Memory B cell (primary cell): ENCODE results near the gene RXFP4.
A peak's percentile ranks its signal among the peaks of the same experiment; 100 is the strongest.

Experiments
- ATAC-seq: fragments of 150-1000 bp; cut with Tn5 transposase; 2 replicates; pipeline ENCODE4 v1.10.0; 2021; ENCODE audit warnings: low read depth, mild to moderate bottlenecking, moderate library complexity
- DNase-seq, 2 donors: peaks; one replicate each; pipeline ENCODE4 v3.0.0; 2022; ENCODE audit warnings: low spot score in 2 of 2
- H3K27ac Mint-ChIP-seq: one replicate; pipeline ENCODE4 v1.8.0; 2022; ENCODE audit warnings: mild to moderate bottlenecking, moderate library complexity, mixed read lengths
- H3K27me3 Mint-ChIP-seq: one replicate; pipeline ENCODE4 v1.8.0; 2022; ENCODE audit warnings: mixed read lengths
- H3K36me3 Mint-ChIP-seq: one replicate; pipeline ENCODE4 v1.8.0; 2022; ENCODE audit warnings: mild to moderate bottlenecking, mixed read lengths
- H3K4me1 Mint-ChIP-seq: one replicate; pipeline ENCODE4 v1.8.0; 2022; ENCODE audit warnings: mixed read lengths
- H3K4me3 Mint-ChIP-seq: one replicate; pipeline ENCODE4 v1.8.0; 2022; ENCODE audit warnings: mild to moderate bottlenecking, moderate library complexity, mixed read lengths
- H3K9me3 Mint-ChIP-seq: one replicate; pipeline ENCODE4 v1.8.0; 2022; ENCODE audit warnings: mixed read lengths

Gene RXFP4

DNA sequence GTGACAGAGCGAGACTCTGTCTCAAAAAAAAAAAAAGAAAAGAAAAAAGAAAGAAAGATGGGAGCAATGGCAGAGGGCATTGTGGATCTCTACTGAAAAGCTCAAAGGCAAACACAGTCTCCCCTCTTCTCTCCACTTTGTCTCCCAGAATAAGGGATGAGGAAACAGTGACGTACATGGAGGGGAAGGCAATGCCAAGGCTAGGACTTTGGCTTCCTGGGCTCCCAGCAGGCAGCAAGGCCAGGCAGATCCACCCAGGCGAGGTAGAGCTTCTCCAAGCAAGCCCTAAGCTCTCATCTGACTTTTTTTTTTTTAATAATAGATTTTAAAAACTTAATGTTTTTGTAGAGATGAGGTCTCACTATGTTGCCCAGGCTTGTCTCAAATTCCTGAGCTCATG lies 32.3 kb downstream of the RXFP4 start:
- H3K9me3 Mint-ChIP-seq = no peaks in the 10 kb centered on the region
- H3K27ac Mint-ChIP-seq = no peak overlapping the region
- peak overlapping the region; percentile 86 for H3K4me3 Mint-ChIP-seq
- no peaks in the 10 kb centered on the region for H3K27me3 Mint-ChIP-seq
- peaks cover 62% of the 10 kb centered on the region for H3K4me1 Mint-ChIP-seq
- H3K36me3 Mint-ChIP-seq = peaks cover 40% of the 10 kb centered on the region
- no peak for ATAC-seq
- no peak for DNase-seq

- ATAC-seq (no peak), DNase-seq (no peak)
- H3K4me3 Mint-ChIP-seq = peak overlapping the region; percentile 86
- peaks cover 59% of the 10 kb centered on the region for H3K4me1 Mint-ChIP-seq
- peak overlapping the region; percentile 91 for H3K27ac Mint-ChIP-seq
- H3K9me3 Mint-ChIP-seq = no peaks in the 10 kb centered on the region
- H3K36me3 Mint-ChIP-seq = peaks cover 36% of the 10 kb centered on the region
- no peaks in the 10 kb centered on the region for H3K27me3 Mint-ChIP-seq
Measured at GRCh38 chr1:155974208-155975115, 33.0 kb downstream of the RXFP4 start.

DNA sequence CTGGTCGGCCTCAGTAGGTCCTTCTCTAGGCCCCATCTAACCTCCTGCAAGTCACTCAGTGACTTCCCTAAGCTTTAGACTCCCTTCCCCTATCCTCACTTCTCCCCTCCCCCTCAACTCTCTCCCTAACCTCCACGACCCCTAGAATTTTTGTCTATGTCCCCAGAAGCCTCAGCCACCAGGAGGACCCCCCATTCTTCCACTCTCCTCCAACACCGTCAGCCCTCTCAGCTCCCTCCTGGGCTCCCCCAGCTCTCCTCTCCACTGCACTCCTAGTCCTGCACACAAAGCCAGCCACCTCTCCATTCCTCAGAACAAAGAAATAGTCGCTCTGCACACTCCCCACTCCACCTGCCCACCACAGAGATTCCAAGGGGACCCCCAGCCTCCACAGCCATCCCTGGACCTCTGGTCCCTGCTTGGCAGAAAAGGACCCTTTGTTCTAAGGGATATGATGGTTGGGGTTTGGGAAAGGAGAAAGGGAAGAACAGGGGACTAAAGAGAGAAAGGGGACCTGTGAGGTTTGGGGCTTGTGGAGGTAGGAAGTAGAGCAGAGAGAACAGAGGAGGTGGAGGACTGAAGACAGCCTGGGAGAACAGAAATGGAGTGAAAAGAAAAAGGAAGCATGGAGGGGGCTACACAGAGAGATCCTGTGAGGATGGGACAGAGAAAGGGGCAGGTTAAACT lies 34.1 kb downstream of the RXFP4 start:
- ATAC-seq (no peak), DNase-seq (no peak)
- Mint-ChIP-seq H3K4me3 (peak overlapping the region; percentile 86), H3K36me3 (peaks cover 27% of the 10 kb centered on the region), H3K27ac (peak overlapping the region; percentile 91), H3K9me3 (no peaks in the 10 kb centered on the region), H3K4me1 (peaks cover 55% of the 10 kb centered on the region), H3K27me3 (no peaks in the 10 kb centered on the region)

DNA sequence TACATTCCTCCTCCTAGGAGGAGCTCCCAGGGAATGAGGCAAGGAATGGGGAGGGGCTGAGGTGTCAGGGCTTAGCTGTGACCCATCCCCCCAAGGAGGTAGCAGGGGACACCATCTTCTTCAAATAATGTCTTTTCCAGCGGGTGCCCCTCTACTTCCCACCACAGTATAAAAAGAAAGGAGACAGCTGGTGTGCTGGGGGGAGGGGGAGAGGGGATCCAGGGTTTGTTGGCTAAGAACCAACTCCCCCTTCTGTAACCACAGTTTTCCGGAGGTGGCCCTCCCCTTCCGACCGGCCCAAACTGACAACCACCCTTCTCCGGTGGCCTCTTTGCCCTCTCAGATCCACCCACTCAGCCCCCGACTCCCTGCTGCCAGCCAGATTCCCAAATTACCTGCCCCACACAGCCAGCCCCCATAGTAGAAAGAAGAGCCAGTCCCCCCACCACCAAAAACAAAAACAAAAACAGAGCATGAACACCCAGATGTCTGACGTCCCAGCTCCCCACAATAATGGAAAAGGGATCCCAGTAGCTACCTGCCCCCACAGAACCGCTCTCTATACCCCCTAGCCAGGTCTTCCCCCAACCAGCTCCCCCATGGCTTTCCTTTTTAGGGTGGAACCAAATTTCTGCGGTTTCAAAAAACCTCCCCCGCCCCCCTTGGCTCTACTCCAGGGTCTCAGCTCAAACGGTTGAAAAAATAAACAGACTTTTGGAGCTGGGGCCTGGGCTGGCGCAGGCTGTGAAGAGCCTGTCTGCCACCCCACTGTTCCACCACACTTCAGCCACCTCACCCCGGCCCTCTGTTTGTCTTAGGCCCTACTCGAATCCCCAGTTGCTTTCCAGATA lies 34.8 kb downstream of the RXFP4 start:
- ATAC-seq = no peak
- Mint-ChIP-seq H3K9me3 (no peaks in the 10 kb centered on the region), H3K4me3 (peak overlapping the region; percentile 86), H3K36me3 (peaks cover 27% of the 10 kb centered on the region), H3K27ac (peak overlapping the region; percentile 91), H3K4me1 (peaks cover 54% of the 10 kb centered on the region), H3K27me3 (no peaks in the 10 kb centered on the region)
- DNase-seq = no peak

DNA sequence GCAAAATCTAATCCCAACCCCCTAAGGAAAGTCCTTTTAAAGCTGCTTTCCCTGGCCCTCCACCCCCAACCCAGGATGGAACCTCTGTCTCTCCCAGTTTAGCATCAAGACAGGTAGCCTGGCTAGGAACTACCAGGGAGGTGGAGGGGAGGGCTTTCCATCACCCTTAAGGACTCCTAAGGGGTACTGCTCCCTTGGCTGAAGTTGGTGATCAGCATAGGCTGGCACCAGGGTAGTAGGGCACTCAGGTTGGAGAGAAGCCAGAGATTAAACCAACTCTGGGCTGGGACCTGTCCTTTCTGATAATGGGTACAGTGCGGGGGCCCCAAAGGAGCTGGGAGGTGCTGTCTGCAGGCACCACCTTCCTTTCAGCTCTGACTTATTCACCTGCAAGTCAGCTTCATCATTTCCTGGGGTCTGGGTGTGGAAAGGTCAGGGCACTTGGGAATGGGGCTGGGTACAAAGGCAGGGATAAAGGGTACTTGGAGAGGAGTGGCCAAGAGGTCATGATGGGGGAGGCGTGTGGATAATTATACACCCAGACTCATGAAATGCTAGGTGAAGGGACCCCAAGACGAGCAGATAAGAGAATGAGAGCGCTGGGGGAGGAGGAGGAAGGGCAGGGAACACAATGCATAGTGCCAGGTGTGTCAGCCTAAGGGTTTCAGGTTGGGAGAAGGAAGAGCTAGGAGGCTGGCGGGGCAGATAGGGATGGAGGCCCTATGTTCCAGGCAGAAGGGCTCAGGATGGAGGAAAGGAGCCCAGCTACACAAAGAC lies 35.7 kb downstream of the RXFP4 start:
- H3K36me3 Mint-ChIP-seq = peaks cover 24% of the 10 kb centered on the region
- peak overlapping the region; percentile 91 for H3K27ac Mint-ChIP-seq
- peaks cover 56% of the 10 kb centered on the region for H3K4me1 Mint-ChIP-seq
- H3K9me3 Mint-ChIP-seq = no peaks in the 10 kb centered on the region
- ATAC-seq (no peak), DNase-seq (no peak)
- no peaks in the 10 kb centered on the region for H3K27me3 Mint-ChIP-seq
- peak overlapping the region; percentile 86 for H3K4me3 Mint-ChIP-seq

DNA sequence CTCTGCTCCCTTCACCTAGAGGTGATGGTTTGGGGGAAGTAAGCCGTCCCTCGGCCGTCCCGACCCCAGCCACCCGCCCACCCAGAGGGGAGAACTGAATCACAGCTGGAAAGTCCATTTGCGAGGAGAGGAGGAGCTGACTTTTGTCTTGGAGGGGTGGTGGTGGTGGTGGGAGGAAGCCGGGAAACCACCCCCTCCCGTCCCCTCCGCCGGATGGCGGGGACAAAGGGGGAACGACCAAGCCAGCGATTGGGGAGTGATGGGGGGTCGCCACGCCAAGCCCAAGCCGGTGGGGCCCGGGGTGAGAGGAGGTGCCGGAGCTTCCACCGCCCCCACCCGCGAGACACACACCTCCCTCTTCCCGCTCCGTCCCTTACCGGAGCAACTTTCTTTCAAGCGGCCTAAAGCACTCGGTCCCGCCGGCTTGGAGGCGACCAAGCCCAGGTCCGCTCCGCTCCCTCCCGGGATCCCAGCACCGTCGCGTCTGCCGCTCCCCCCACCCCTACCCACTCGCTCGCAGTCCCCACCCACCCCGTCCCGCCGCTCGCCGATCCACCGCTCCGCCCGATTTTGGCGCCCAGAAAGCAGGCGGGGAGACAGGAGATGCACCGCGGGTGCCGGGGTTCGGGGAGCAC lies 36.4 kb downstream of the RXFP4 start:
- Mint-ChIP-seq H3K27ac (peak overlapping the region; percentile 91), H3K36me3 (peaks cover 23% of the 10 kb centered on the region), H3K27me3 (no peaks in the 10 kb centered on the region), H3K4me1 (peaks cover 56% of the 10 kb centered on the region), H3K4me3 (peak overlapping the region; percentile 86), H3K9me3 (no peaks in the 10 kb centered on the region)
- ATAC-seq (peak; percentile 10), DNase-seq (no peak)

DNA sequence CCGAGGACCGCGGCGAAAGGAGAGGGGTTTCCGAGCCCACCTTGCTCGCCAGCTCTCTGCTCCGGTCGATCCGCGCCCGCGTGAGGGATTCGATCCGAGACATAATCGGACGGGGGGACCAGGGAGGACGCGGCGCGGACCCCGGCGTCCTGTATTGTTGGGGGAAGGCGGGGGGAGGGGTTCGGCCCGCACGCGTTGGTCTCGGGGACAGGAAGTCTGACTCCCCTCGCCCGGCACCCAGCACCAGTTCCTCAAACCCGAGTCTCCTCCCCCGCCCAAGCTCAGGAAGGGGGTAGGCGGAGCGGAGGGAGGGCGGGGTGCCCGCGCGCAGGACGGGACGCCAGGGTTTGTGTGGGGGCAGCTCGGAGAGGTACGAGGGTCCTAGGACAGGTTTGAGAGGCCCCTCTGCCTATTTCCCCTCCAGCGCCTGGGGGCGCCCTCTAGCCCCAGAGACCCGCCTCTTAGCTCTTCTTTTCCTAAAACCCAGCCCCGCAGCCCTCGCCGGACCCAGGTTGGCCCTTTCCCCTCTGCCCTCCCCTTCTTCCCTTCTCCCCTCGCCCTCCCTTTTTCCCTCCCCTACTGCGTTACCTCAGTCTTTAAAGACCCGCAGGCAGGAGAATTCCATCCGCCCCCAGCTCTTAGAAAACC lies 37.0 kb downstream of the RXFP4 start, which contains the start of gene ARHGEF2:
Gene ARHGEF2, minus strand, starts transcription at position 223 of the 648 bp plus-strand sequence. Its CDS starts 120 bp downstream, at position 103.
- H3K27ac Mint-ChIP-seq = peak within 1 kb of the TSS; percentile 91
- H3K4me3 Mint-ChIP-seq = peak within 1 kb of the TSS; percentile 86
- peaks cover 21% of the 10 kb centered on the region for H3K36me3 Mint-ChIP-seq
- peak; percentile 81 for ATAC-seq
- DNase-seq = peak; percentile 67 to 70
- no peaks in the 10 kb centered on the region for H3K9me3 Mint-ChIP-seq
- H3K27me3 Mint-ChIP-seq = no peaks in the 10 kb centered on the region
- peaks cover 53% of the 10 kb centered on the region for H3K4me1 Mint-ChIP-seq

DNA sequence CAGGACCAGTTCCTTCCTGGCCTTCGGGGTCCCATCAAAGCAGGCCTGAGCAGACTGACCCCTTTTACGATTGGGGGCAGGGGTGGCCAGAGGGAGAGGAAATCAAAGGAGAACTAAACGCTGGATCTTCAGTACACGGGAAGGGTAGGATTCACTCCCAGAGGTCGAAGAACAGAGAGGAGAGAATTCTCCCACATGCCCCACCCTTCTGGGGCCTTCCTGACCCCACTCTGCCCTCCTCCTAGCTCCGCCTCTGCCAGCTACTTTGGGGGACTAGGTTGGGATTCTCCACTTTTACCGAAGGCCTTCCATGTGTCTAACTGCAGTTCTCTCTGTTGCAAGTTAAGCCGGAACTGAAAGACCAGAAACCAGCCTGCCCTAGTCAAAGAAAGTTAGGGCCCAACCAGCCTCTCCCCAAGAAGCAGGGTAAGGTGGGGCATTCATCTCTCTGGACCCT lies 37.6 kb downstream of the RXFP4 start:
- Mint-ChIP-seq H3K36me3 (peaks cover 21% of the 10 kb centered on the region), H3K27ac (peak overlapping the region; percentile 91), H3K4me1 (peaks cover 57% of the 10 kb centered on the region), H3K4me3 (peak overlapping the region; percentile 86), H3K9me3 (no peaks in the 10 kb centered on the region), H3K27me3 (no peaks in the 10 kb centered on the region)
- DNase-seq (no peak), ATAC-seq (no peak)

DNA sequence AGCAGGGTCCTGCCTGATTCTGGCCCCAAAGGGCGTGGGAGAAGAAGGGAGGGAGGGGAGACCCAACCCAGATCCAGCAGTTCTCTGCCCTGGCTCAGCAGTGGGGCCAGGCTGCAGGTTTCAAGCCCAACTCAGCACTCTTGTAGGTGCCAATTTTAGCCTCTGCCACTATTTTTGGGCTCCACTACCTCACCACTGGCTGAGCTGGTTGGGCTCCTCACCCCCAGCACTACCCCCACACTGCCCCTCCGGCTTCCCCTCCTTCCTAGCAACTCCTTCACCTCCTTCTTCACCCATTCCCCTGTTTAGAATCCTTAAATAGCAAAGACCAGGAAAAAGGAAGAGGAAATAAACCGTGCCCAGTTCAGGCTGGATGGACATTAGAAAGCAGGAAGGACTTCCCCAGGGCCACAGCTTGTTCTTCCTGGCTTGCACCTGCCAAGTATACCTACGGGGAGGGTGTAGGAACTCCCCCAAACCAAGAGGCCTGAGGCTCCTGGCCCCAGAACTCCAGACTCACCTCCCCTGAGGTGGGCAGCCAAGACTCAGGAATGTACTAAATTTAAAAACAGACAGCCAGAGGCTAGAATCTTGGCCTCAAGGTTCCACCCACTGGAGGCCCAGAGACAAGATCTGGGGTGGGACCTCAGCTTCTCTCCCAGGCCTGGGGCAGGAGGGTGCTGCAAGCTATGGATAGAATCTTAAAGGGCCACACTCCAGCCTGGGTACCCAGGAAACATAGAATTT lies 38.3 kb downstream of the RXFP4 start:
- peak overlapping the region; percentile 91 for H3K27ac Mint-ChIP-seq
- peak overlapping the region; percentile 86 for H3K4me3 Mint-ChIP-seq
- H3K36me3 Mint-ChIP-seq = peaks cover 17% of the 10 kb centered on the region
- H3K27me3 Mint-ChIP-seq = no peaks in the 10 kb centered on the region
- DNase-seq (no peak), ATAC-seq (no peak)
- H3K4me1 Mint-ChIP-seq = peaks cover 54% of the 10 kb centered on the region
- no peaks in the 10 kb centered on the region for H3K9me3 Mint-ChIP-seq

DNA sequence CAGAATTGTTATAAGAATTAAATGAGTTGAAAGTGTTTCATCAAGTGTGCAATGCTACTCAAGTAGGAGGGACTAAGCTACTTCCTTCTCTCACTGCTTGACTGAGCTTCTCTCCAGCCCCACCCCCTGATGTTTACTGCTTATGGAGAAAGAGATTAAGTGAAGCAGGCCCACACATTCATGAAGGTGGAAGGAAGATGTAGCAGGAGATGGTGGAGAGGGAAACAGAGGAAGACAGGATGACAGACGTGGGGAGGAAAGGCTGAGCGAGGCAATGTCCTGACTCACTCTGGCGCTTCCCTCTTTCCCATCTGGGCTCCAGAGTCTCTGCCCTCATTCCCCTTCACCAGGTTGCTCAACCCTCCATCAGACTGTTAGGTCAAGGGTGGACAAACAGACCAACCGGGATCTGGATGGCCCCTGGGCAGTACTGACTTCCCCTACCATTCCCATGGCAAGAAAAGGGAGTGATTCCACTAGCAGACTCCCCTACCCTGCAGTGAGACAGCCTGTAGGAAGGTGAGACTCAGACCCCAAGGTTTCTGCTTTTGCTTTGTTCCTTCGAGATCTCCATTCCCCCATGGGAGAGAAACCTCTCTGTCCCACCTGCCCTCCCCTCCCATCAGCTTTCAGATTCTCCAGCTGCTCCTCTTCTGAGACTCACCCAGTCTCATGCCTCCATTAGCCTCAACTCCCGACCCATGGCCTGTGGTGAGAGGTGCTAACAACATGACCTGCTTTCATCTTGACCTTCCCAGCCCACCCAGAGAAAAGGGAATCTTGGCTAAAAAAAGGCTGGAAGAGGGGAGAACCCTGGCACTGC lies 40.0 kb downstream of the RXFP4 start:
- ATAC-seq (peak; percentile 57), DNase-seq (peak in 1 of 2 donors; percentile 37)
- H3K27me3 Mint-ChIP-seq = no peaks in the 10 kb centered on the region
- peaks cover 11% of the 10 kb centered on the region for H3K36me3 Mint-ChIP-seq
- no peaks in the 10 kb centered on the region for H3K9me3 Mint-ChIP-seq
- H3K27ac Mint-ChIP-seq = peak overlapping the region; percentile 91
- H3K4me1 Mint-ChIP-seq = peaks cover 40% of the 10 kb centered on the region
- H3K4me3 Mint-ChIP-seq = peak overlapping the region; percentile 86

GRCh38 chr1:155982106-155982505 lies 40.7 kb downstream of the RXFP4 start:
- Mint-ChIP-seq H3K4me3 (peak overlapping the region; percentile 86), H3K36me3 (peaks cover 5% of the 10 kb centered on the region), H3K4me1 (peaks cover 40% of the 10 kb centered on the region), H3K27me3 (no peaks in the 10 kb centered on the region), H3K9me3 (no peaks in the 10 kb centered on the region), H3K27ac (peak overlapping the region; percentile 91)
- ATAC-seq = no peak
- DNase-seq = no peak
